Neural progenitor cell (in vitro differentiated cells): Measurements from ENCODE around the gene CHRNA4. TPM values are rescaled to one million over a fixed set of nuclear protein-coding genes. Genes with fewer than 3 reads are reported as not detected.

Source experiments
- DNase-seq: peaks from one replicate; pipeline ENCODE4 v3.0.0-alpha.2; 2016; ENCODE audit warnings: low spot score
- H2AFZ ChIP-seq: fragments of 200-600 bp; sonication (generic); replicated peaks from 2 replicates; pipeline ENCODE4 v1.6.1; 2016; ENCODE audit warnings: antibody characterized with exemption
- H3F3A ChIP-seq: fragments of 200-600 bp; sonication (generic); 2 replicates; pipeline ENCODE4 v1.6.1; 2016; ENCODE audit warnings: antibody characterized with exemption, low read depth
- H3K27ac ChIP-seq: fragments of 200-600 bp; sonication (generic); 2 replicates; pipeline ENCODE4 v1.5.1; 2016; ENCODE audit warnings: mild to moderate bottlenecking
- H3K27me3 ChIP-seq: fragments of 200-600 bp; sonication (generic); 2 replicates; pipeline ENCODE4 v1.6.1; 2016; ENCODE audit warnings: mild to moderate bottlenecking, moderate library complexity
- H3K36me3 ChIP-seq: fragments of 200-600 bp; sonication (generic); 2 replicates; pipeline ENCODE4 v1.5.1; 2016
- H3K4me1 ChIP-seq: fragments of 200-600 bp; sonication (generic); 2 replicates; pipeline ENCODE4 v1.6.1; 2016; ENCODE audit warnings: mixed run types
- H3K4me2 ChIP-seq: fragments of 200-600 bp; sonication (generic); 2 replicates; pipeline ENCODE4 v1.6.1; 2016
- H3K4me3 ChIP-seq: fragments of 200-600 bp; sonication (generic); 2 replicates; pipeline ENCODE4 v1.5.1; 2016
- H3K79me2 ChIP-seq: fragments of 200-600 bp; sonication (generic); 2 replicates; pipeline ENCODE4 v1.6.1; 2016; ENCODE audit warnings: low read depth
- H3K9ac ChIP-seq: fragments of 200-600 bp; sonication (generic); 2 replicates; pipeline ENCODE4 v1.6.1; 2016
- H3K9me3 ChIP-seq: fragments of 200-600 bp; sonication (generic); 2 replicates; pipeline ENCODE4 v1.5.1; 2016; ENCODE audit warnings: low read depth
- H4K20me1 ChIP-seq: fragments of 200-600 bp; sonication (generic); 2 replicates; pipeline ENCODE4 v1.6.1; 2016; ENCODE audit warnings: low read depth
- H3K27ac Mint-ChIP-seq: 3 replicates; pipeline ENCODE4 v1.8.0; 2021; ENCODE audit warnings: mixed read lengths
- H3K27me3 Mint-ChIP-seq: 2 replicates; pipeline ENCODE4 v1.8.0; 2022; ENCODE audit warnings: low read depth, mild to moderate bottlenecking, inconsistent platforms, moderate library complexity, mixed read lengths; ENCODE audit not compliant: insufficient read depth
- H3K36me3 Mint-ChIP-seq: 3 replicates; pipeline ENCODE4 v1.8.0; 2021; ENCODE audit warnings: mixed read lengths
- H3K4me1 Mint-ChIP-seq: 3 replicates; pipeline ENCODE4 v1.8.0; 2021; ENCODE audit warnings: mixed read lengths
- H3K4me3 Mint-ChIP-seq: 3 replicates; pipeline ENCODE4 v1.8.0; 2021; ENCODE audit warnings: mild to moderate bottlenecking, moderate library complexity, mixed read lengths
- H3K9me3 Mint-ChIP-seq: 3 replicates; pipeline ENCODE4 v1.8.0; 2020; ENCODE audit warnings: mixed read lengths
- EZH2 ChIP-seq: fragments of 200-600 bp; sonication (generic); IDR thresholded peaks from 2 replicates; pipeline ENCODE4 v1.6.1; 2017; ENCODE audit warnings: antibody characterized with exemption, mild to moderate bottlenecking, moderate library complexity
- EZH2phosphoT487 ChIP-seq: fragments of 200-600 bp; sonication (generic); IDR thresholded peaks from 2 replicates; pipeline ENCODE4 v1.6.1; 2017; ENCODE audit warnings: antibody characterized with exemption
- total RNA-seq: library from RNA; depleted of rRNA; stranded (reverse); fragments of >200 nt; gene quantifications from 2 replicates; pipeline ENCODE4 v1.2.3, GENCODE V29; 2015; ENCODE audit warnings: low replicate concordance
- TF ChIP-seq, protein P1 (sequence below): fragments of 200-600 bp; sonication (generic); IDR thresholded peaks from 2 replicates; pipeline ENCODE4 v1.5.1; 2017; ENCODE audit warnings: antibody characterized with exemption, mild to moderate bottlenecking

Gene CHRNA4
- total RNA-seq, 1 donor from 2014 or later: not detected

DNA sequence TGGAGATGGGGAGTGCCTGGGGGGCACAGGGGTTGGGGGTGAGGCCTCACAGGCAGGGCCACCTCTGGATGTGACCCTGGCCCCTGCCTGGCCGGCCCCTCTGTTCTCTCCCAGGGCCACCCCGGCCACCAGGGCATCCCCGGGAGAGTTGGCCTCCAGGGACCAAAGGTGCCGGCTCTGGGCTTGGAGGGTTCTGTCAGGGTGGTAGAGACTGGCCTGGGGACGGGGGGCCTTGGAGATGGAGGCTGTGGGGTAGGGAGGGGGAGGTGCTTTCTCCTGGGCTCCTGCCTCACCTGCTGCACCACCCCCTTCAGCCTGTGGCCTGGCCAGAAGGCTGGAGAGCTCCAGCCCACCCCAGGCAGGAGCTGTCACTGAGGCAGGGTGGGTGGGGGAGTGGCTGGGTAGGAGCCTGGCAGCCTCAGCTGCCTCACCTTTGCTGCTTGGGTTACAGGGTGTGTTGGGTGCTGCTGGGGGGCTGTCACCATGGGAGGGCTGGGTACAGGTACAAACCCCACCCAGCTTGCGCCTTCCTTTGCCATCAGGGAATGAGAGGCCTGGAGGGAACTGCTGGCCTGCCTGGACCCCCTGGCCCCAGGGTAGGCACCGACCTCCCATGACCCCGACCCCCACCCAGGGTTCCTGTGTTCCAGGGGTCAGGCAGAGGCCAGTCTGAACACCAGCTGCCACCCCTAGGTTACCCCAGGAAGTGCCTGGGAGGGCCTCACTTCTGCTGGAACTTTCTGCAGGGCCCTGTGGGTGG, 35.4 kb downstream of the CHRNA4 start:
- H3K4me2 ChIP-seq: no peak overlapping the region
- H3F3A ChIP-seq: no peaks in the 10 kb centered on the region
- Mint-ChIP-seq H3K36me3 (no peaks in the 10 kb centered on the region), H3K27me3 (peaks cover 4% of the 10 kb centered on the region), H3K27ac (no peak overlapping the region), H3K9me3 (no peaks in the 10 kb centered on the region), H3K4me1 (peaks cover 19% of the 10 kb centered on the region), H3K4me3 (no peak overlapping the region)
- no peak overlapping the region for H3K27ac ChIP-seq
- H2AFZ ChIP-seq: no peak overlapping the region
- H3K79me2 ChIP-seq: no peaks in the 10 kb centered on the region
- no peaks in the 10 kb centered on the region for H3K4me1 ChIP-seq
- no peak overlapping the region for H3K4me3 ChIP-seq
- H4K20me1 ChIP-seq: no peaks in the 10 kb centered on the region
- H3K27me3 ChIP-seq: peaks cover 14% of the 10 kb centered on the region
- DNase-seq: no peak
- no peaks in the 10 kb centered on the region for H3K36me3 ChIP-seq
- TF ChIP-seq, protein P1, sequence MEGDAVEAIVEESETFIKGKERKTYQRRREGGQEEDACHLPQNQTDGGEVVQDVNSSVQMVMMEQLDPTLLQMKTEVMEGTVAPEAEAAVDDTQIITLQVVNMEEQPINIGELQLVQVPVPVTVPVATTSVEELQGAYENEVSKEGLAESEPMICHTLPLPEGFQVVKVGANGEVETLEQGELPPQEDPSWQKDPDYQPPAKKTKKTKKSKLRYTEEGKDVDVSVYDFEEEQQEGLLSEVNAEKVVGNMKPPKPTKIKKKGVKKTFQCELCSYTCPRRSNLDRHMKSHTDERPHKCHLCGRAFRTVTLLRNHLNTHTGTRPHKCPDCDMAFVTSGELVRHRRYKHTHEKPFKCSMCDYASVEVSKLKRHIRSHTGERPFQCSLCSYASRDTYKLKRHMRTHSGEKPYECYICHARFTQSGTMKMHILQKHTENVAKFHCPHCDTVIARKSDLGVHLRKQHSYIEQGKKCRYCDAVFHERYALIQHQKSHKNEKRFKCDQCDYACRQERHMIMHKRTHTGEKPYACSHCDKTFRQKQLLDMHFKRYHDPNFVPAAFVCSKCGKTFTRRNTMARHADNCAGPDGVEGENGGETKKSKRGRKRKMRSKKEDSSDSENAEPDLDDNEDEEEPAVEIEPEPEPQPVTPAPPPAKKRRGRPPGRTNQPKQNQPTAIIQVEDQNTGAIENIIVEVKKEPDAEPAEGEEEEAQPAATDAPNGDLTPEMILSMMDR: no peak
- TF ChIP-seq EZH2 (no peak), EZH2phosphoT487 (no peak)
- no peaks in the 10 kb centered on the region for H3K9me3 ChIP-seq
- no peak overlapping the region for H3K9ac ChIP-seq

DNA sequence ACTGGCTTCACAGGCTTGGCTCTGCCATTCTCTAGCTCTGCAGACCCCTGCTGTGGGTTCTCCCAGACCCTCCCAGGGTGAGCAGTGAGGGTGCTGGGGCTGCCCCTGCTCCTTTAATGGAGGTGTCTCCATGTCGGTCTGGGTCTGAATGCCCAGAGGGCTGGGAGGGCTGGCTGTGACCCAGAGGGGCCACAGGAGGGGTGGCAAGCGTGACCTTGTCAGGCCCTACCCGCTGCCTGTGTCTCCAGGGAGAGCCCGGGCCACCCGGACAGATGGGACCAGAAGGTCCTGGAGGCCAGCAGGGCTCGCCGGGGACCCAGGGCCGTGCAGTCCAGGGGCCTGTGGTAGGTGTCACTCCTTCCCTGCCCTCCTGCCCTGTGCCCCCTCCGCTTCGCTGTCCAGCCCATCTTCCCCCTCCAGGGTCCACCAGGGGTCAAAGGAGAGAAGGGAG, 36.1 kb downstream of the CHRNA4 start:
- Histone ChIP-seq H2AFZ (no peak overlapping the region), H3K9me3 (no peaks in the 10 kb centered on the region), H3K4me2 (no peak overlapping the region), H3K36me3 (no peaks in the 10 kb centered on the region), H4K20me1 (no peaks in the 10 kb centered on the region), H3K4me1 (no peaks in the 10 kb centered on the region), H3K79me2 (no peaks in the 10 kb centered on the region), H3K9ac (no peak overlapping the region), H3K4me3 (no peak overlapping the region), H3K27me3 (peaks cover 14% of the 10 kb centered on the region), H3K27ac (no peak overlapping the region), H3F3A (no peaks in the 10 kb centered on the region)
- H3K9me3 Mint-ChIP-seq: no peaks in the 10 kb centered on the region
- TF ChIP-seq, protein P1: no peak
- no peak for TF ChIP-seq EZH2phosphoT487
- no peak for TF ChIP-seq EZH2
- H3K27ac Mint-ChIP-seq: no peak overlapping the region
- peaks cover 19% of the 10 kb centered on the region for H3K4me1 Mint-ChIP-seq
- DNase-seq: no peak
- no peak overlapping the region for H3K4me3 Mint-ChIP-seq
- H3K36me3 Mint-ChIP-seq: no peaks in the 10 kb centered on the region
- H3K27me3 Mint-ChIP-seq: peaks cover 4% of the 10 kb centered on the region

DNA sequence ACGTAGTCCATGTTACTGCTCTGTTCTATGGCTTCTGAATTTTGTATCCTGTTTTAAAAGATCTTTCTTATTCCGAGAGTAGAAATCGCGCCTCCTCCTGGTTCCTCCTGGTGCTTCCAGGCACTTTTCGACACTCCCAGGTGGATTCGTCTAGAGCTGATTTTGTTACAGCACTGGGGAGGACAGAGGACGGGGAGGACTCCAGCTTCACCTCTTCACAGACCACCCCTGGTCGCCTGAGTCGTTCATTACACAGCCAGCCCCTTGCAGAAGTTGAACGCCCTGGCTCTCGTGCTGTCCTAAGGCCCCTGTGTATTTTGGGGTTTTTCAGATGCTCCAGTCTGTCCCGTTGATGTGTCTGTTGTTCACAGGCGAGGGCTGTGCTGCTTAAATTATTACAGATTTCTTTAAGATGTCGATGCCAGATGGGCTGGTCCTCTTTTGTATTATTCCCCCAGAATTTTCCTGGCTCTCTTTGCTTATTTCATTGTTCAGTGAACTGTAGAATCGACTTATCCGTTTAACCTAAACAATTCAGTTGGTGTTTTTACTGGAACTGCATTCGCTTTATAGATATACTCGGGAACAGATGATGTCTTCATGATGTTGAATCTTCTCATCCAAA, 37.7 kb downstream of the CHRNA4 start:
- H3K27ac ChIP-seq: no peak overlapping the region
- H2AFZ ChIP-seq: no peak overlapping the region
- no peak overlapping the region for H3K4me2 ChIP-seq
- H3K9me3 ChIP-seq: no peaks in the 10 kb centered on the region
- no peaks in the 10 kb centered on the region for H3K9me3 Mint-ChIP-seq
- peak overlapping the region; percentile 6 for H3K27ac Mint-ChIP-seq
- H3K36me3 ChIP-seq: no peaks in the 10 kb centered on the region
- DNase-seq: no peak
- no peaks in the 10 kb centered on the region for H4K20me1 ChIP-seq
- TF ChIP-seq, protein P1: peak; percentile 18
- TF ChIP-seq EZH2: no peak
- TF ChIP-seq EZH2phosphoT487: no peak
- no peaks in the 10 kb centered on the region for H3F3A ChIP-seq
- H3K27me3 Mint-ChIP-seq: peaks cover 4% of the 10 kb centered on the region
- no peaks in the 10 kb centered on the region for H3K79me2 ChIP-seq
- H3K4me1 Mint-ChIP-seq: peaks cover 19% of the 10 kb centered on the region
- H3K36me3 Mint-ChIP-seq: no peaks in the 10 kb centered on the region
- no peaks in the 10 kb centered on the region for H3K4me1 ChIP-seq
- H3K27me3 ChIP-seq: peaks cover 14% of the 10 kb centered on the region
- no peak overlapping the region for H3K4me3 ChIP-seq
- no peak overlapping the region for H3K9ac ChIP-seq
- peak overlapping the region; percentile 2 for H3K4me3 Mint-ChIP-seq
